ENCODE measurements around the gene THADA.

DNA sequence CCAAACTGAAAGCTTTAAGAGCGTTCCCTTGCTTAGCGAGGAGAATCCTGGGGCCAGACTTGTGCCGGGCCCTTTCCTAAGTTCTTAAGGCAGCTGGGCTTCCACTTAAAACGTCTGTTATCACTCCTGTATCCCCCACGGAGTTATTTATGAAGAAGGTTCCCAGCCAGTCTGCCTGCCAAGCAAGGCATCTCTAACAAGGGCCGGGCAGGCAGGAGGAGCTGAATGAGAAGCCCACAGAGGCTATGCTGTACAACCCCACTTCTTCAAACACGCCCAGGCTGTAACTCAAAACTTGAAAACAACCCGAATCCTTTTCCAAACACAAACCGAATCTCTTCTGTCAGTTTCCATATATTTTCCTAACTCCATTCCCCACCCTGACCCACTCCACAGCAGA is 330.4 kb downstream of the THADA start:
- TF ChIP-seq, protein P1, sequence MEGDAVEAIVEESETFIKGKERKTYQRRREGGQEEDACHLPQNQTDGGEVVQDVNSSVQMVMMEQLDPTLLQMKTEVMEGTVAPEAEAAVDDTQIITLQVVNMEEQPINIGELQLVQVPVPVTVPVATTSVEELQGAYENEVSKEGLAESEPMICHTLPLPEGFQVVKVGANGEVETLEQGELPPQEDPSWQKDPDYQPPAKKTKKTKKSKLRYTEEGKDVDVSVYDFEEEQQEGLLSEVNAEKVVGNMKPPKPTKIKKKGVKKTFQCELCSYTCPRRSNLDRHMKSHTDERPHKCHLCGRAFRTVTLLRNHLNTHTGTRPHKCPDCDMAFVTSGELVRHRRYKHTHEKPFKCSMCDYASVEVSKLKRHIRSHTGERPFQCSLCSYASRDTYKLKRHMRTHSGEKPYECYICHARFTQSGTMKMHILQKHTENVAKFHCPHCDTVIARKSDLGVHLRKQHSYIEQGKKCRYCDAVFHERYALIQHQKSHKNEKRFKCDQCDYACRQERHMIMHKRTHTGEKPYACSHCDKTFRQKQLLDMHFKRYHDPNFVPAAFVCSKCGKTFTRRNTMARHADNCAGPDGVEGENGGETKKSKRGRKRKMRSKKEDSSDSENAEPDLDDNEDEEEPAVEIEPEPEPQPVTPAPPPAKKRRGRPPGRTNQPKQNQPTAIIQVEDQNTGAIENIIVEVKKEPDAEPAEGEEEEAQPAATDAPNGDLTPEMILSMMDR (optimal IDR thresholded peaks at IDR 0.05 in 1 of 3, IDR thresholded peaks at IDR 0.05 in 1 of 3, conservative IDR thresholded peaks at IDR 0.05 in 1 of 3; ENCODE audit: extremely low read depth in 1 of 3, insufficient read depth in 2 of 3, low read length in 3 of 3), result no peak
- no peak for TF ChIP-seq EZH2 (IDR thresholded peaks at IDR 0.05; ENCODE audit: low read length)

Data from keratinocyte (primary cell).